HG03060 (cell line): ENCODE data around the gene CD33.
"Not testable (repeated sequence)": the region's sequence is repeated elsewhere in the genome, so short reads cannot be mapped to it uniquely, and the experiment has no call there.

Experiments
- ATAC-seq: cut with Tn5 transposase; IDR thresholded peaks from one replicate; pipeline ENCODE4 v1.9.1; 2021; ENCODE audit warnings: low read depth, moderate number of reproducible peaks; ENCODE audit not compliant: unreplicated experiment

The CD33 gene

GRCh38 chr19:51207747-51208146 lies 17.1 kb upstream of the CD33 start:
- no peak for ATAC-seq

GRCh38 chr19:51210191-51210784 lies 14.6 kb upstream of the CD33 start:
- ATAC-seq, result no peak

GRCh38 chr19:51210874-51211361 lies 14.0 kb upstream of the CD33 start:
- ATAC-seq, result not testable (repeated sequence)

- no peak for ATAC-seq
These were observed 13.0 kb upstream of the CD33 start for GRCh38 chr19:51211833-51212232.

GRCh38 chr19:51219307-51219706 lies 5.6 kb upstream of the CD33 start:
- no peak for ATAC-seq

- ATAC-seq, result no peak
These were observed 4.9 kb upstream of the CD33 start for GRCh38 chr19:51219971-51220370.

GRCh38 chr19:51220996-51221395 lies 3.9 kb upstream of the CD33 start:
- no peak for ATAC-seq

- ATAC-seq, result no peak
These were observed 678 bp upstream of the CD33 start for GRCh38 chr19:51224163-51224641.

- ATAC-seq, result no peak
These were observed 1.2 kb downstream of the CD33 start for GRCh38 chr19:51226067-51226466.

GRCh38 chr19:51227326-51227725 lies 2.4 kb downstream of the CD33 start:
- ATAC-seq, result no peak

GRCh38 chr19:51227966-51228365 lies 3.1 kb downstream of the CD33 start:
- ATAC-seq, result no peak

GRCh38 chr19:51240866-51241265 lies 16.0 kb downstream of the CD33 start:
- no peak for ATAC-seq

GRCh38 chr19:51242881-51243630 lies 18.2 kb downstream of the CD33 start:
- ATAC-seq, result no peak

GRCh38 chr19:51246164-51246552 lies 21.3 kb downstream of the CD33 start:
- ATAC-seq, result no peak

- ATAC-seq, result no peak
These were observed 23.2 kb downstream of the CD33 start for GRCh38 chr19:51247972-51248590.

- ATAC-seq, result no peak
These were observed 26.0 kb downstream of the CD33 start, which contains the start of gene SIGLECL1 for GRCh38 chr19:51250786-51251467. SIGLECL1 (plus strand) TSS chr19:51251080; CDS start chr19:51264073, 12,993 bp downstream.

- no peak for ATAC-seq
These were observed 26.6 kb downstream of the CD33 start for GRCh38 chr19:51251468-51251820.

- no peak for ATAC-seq
These were observed 27.6 kb downstream of the CD33 start for GRCh38 chr19:51252306-51253079.

- ATAC-seq, result no peak
These were observed 28.4 kb downstream of the CD33 start for GRCh38 chr19:51253088-51253806.
